ENCODE results near the gene IGF2BP3.
A peak's percentile ranks its signal among the peaks of the same experiment; 100 is the strongest.

IGF2BP3 gene

DNA sequence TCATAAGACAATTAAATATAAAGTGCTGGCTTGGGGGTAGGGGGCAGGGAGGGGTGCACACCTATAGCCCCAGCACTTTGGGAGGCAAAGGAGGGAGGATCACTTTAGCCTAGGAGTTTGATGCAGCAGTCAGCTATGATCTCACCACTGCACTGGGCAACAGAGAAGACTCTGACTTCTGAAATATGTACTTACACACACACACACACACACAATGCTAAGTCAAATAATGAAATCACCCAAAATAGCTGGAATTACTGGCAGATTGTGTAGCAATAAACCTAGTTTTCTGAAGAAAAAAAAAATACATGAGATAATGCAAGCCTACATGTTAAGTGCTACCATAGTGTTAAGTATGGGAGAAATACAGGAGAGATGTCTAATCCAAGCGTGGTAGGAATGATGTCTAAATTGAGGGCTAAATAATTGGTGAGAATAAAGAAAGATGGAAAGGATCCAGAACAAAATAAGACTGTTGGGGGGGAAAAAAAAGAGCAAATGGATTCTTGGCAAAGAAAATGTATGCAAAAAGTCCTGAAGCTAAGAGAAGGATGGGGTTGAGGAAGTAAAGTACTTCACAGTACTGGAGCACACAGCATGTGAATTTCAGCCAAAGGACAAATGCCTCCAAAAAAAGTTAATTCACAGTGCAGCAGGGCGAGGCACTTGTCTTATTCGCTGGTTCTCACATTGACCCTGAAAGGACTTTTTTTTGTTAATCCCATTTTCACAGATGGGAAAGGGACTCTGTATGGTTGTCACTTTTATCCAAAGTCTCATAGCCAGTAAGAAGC lies 73.9 kb downstream of the IGF2BP3 start:
- Mint-ChIP-seq H3K4me3 (no peak overlapping the region), H3K9me3 (no peaks in the 10 kb centered on the region), H3K4me1 (peaks cover 10% of the 10 kb centered on the region), H3K27ac (peak overlapping the region; percentile 30), H3K27me3 (ENCODE audit: low read depth, poor library complexity) (peaks cover 3% of the 10 kb centered on the region), H3K36me3 (ENCODE audit: low read depth) (peaks cover 69% of the 10 kb centered on the region)
- TF ChIP-seq, protein P1, sequence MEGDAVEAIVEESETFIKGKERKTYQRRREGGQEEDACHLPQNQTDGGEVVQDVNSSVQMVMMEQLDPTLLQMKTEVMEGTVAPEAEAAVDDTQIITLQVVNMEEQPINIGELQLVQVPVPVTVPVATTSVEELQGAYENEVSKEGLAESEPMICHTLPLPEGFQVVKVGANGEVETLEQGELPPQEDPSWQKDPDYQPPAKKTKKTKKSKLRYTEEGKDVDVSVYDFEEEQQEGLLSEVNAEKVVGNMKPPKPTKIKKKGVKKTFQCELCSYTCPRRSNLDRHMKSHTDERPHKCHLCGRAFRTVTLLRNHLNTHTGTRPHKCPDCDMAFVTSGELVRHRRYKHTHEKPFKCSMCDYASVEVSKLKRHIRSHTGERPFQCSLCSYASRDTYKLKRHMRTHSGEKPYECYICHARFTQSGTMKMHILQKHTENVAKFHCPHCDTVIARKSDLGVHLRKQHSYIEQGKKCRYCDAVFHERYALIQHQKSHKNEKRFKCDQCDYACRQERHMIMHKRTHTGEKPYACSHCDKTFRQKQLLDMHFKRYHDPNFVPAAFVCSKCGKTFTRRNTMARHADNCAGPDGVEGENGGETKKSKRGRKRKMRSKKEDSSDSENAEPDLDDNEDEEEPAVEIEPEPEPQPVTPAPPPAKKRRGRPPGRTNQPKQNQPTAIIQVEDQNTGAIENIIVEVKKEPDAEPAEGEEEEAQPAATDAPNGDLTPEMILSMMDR (IDR thresholded peaks at IDR 0.05) = no peak
- no peak for DNase-seq

DNA sequence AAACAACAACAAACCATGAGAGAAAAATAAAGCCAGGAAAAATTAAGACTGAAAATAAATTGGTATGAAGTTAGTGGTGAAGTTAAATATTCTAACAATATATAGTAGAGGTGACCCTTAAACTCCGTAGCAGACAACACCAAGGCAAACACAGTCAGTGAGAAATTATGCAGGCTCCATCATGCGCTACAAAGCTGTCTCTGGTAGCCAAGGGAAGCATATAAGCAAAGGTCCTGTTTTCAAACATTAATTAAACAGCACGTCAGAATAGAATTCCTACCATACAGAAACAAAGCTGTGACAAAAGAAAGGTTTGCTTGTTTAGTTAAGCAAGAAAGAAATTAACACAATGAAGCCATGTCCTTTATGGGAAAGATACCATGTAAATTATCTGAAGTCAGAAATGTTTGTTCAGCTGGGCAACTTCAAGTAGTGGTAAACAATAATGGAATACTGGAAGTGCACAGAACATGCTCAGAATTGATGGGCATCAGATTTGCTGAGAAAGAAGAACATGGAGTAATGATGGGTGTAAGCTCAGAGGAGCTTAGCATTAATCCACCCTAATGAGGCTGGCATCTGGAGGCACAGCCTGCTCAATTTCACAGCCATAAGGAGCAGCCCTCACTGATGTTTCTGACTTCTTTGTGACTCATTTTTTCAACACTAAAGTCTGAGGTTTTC lies 75.7 kb downstream of the IGF2BP3 start:
- H3K4me3 Mint-ChIP-seq = no peak overlapping the region
- TF ChIP-seq, protein P1 (IDR thresholded peaks at IDR 0.05) = no peak
- peaks cover 3% of the 10 kb centered on the region for H3K27me3 Mint-ChIP-seq (ENCODE audit: low read depth, poor library complexity)
- DNase-seq = no peak
- peak overlapping the region; percentile 70 for H3K27ac Mint-ChIP-seq
- H3K9me3 Mint-ChIP-seq = no peaks in the 10 kb centered on the region
- H3K36me3 Mint-ChIP-seq (ENCODE audit: low read depth) = peaks cover 67% of the 10 kb centered on the region
- peaks cover 10% of the 10 kb centered on the region for H3K4me1 Mint-ChIP-seq

DNA sequence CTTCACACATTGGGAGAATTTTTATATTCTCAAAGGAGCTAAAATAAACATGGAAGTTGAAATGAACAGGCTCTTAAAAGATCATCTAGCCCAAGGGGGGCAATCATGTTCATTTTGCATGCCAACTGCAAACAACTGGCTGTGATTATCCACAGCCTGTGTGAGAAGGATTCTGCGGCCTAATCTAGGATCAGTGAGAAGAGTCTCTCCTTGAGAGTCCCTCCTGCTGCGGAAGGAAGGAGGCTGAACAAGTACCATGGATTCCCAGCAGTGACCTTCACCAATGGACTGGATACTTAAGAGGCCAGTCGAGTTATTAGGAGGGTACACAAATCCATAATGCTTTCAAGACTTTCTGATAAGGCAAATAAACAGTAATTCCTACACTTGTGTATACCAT lies 76.7 kb downstream of the IGF2BP3 start:
- H3K27ac Mint-ChIP-seq = peak overlapping the region; percentile 22
- H3K9me3 Mint-ChIP-seq = no peaks in the 10 kb centered on the region
- no peak overlapping the region for H3K4me3 Mint-ChIP-seq
- H3K27me3 Mint-ChIP-seq (ENCODE audit: low read depth, poor library complexity) = peaks cover 3% of the 10 kb centered on the region
- TF ChIP-seq, protein P1 (IDR thresholded peaks at IDR 0.05) = no peak
- DNase-seq = no peak
- peaks cover 71% of the 10 kb centered on the region for H3K36me3 Mint-ChIP-seq (ENCODE audit: low read depth)
- peaks cover 12% of the 10 kb centered on the region for H3K4me1 Mint-ChIP-seq

DNA sequence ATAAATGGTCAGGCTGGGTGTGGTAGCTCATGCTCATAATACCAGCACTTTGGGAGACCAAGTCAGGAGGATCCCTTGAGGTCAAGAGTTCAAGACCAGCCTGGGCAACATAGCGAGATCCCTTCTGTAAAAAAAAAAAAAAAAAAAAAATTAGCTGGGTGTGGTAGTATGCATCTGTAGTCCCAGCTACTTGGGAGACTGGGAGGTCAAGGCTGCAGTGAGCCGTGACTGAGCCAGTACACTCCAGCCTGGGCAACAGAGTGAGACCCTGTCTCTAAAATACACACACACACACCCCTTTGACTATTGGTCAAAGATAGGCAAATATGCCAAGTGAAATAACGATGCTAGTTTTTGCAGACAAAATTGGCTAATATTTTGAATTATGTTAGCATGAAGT lies 80.6 kb downstream of the IGF2BP3 start:
- TF ChIP-seq, protein P1 (IDR thresholded peaks at IDR 0.05) = no peak
- Mint-ChIP-seq H3K4me1 (peaks cover 11% of the 10 kb centered on the region), H3K4me3 (no peak overlapping the region), H3K27ac (no peak overlapping the region), H3K9me3 (no peaks in the 10 kb centered on the region), H3K27me3 (ENCODE audit: low read depth, poor library complexity) (peaks cover 3% of the 10 kb centered on the region), H3K36me3 (ENCODE audit: low read depth) (peaks cover 86% of the 10 kb centered on the region)
- DNase-seq = no peak

DNA sequence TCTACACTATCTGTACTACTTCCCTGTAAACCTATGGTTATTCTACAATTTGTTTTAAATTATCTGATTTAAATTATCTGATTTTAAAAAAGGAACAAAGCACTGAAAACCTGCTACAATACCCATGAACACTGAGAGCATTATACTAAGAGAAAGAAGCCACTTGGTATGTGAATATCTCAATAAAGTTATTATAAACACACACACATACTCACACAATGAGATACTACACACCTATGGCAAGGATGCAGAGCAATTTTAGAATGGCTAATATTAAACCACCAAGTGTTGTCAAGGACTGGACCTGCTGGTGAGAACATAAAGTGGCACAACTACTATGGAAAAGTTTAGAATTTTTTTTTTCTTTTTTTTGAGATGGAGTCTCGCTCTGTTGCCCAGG lies 82.7 kb downstream of the IGF2BP3 start:
- Mint-ChIP-seq H3K4me3 (no peak overlapping the region), H3K27ac (no peak overlapping the region), H3K9me3 (no peaks in the 10 kb centered on the region), H3K36me3 (ENCODE audit: low read depth) (peaks cover 91% of the 10 kb centered on the region), H3K4me1 (peaks cover 6% of the 10 kb centered on the region), H3K27me3 (ENCODE audit: low read depth, poor library complexity) (no peaks in the 10 kb centered on the region)
- no peak for DNase-seq
- TF ChIP-seq, protein P1 (IDR thresholded peaks at IDR 0.05) = no peak

All from nephron progenitor cell (in vitro differentiated cells).